IMR-90 (cell line): Measurements from ENCODE around the gene C3orf18. TPM values are rescaled to one million over a fixed set of nuclear protein-coding genes. Genes with fewer than 3 reads are reported as not detected.

Experiments used
- ATAC-seq: fragments of 200-7000 bp; cut with Tn5 transposase; 2 replicates; pipeline ENCODE4 v1.9.1; 2020; ENCODE audit warnings: low read depth, mild to moderate bottlenecking, moderate library complexity
- BruUV-seq: library from RNA; stranded (reverse); fragments of 400-500 nt; replicated peaks from 2 replicates; lab custom pipeline; 2021; lab: Mats Ljungman, UMichigan
- CTCF ChIA-PET: fragments of 300-600 bp; formaldehyde crosslinking; extraction: SDS; loops from one replicate; lab custom pipeline; 2021; ENCODE audit warnings: antibody characterized with exemption; lab: Yijun Ruan, JAX
- POLR2A ChIA-PET: fragments of 300-600 bp; sonication (Branson Sonifier 250); formaldehyde crosslinking; loops from one replicate; lab custom pipeline; 2022; ENCODE audit warnings: antibody characterized with exemption; ENCODE audit not compliant: unreplicated experiment; lab: Charles Lee
- DNase-seq: peaks from one replicate; pipeline ENCODE4 v3.0.0; 2013
- H2AFZ ChIP-seq: replicated peaks from 2 replicates; pipeline ENCODE3; 2013; ENCODE audit warnings: low read length, mild to moderate bottlenecking; ENCODE audit not compliant: poor library complexity
- H2AK5ac ChIP-seq: 2 replicates; pipeline ENCODE4 v1.6.1; 2013; ENCODE audit warnings: low read depth, low read length, inconsistent platforms
- H2AK9ac ChIP-seq: replicated peaks from 2 replicates; pipeline ENCODE3; 2013; ENCODE audit warnings: mild to moderate bottlenecking, low read depth, low read length, moderate library complexity; ENCODE audit not compliant: poor library complexity
- H2BK120ac ChIP-seq: 2 replicates; pipeline ENCODE4 v1.6.1; 2013; ENCODE audit warnings: low read depth, low read length, inconsistent platforms
- H2BK15ac ChIP-seq: 3 replicates; pipeline ENCODE4 v1.6.1; 2013; ENCODE audit warnings: low read depth, low read length, inconsistent platforms
- H2BK20ac ChIP-seq: 2 replicates; pipeline ENCODE4 v1.6.1; 2013; ENCODE audit warnings: low read depth, mild to moderate bottlenecking, inconsistent platforms, low read length, moderate library complexity
- H2BK5ac ChIP-seq: 2 replicates; pipeline ENCODE4 v1.6.1; 2013; ENCODE audit warnings: mild to moderate bottlenecking, low read depth, low read length, inconsistent platforms; ENCODE audit not compliant: poor library complexity, severe bottlenecking
- H3K14ac ChIP-seq: replicated peaks from 2 replicates; pipeline ENCODE4 v1.6.1; 2013; ENCODE audit warnings: low read depth, low read length, inconsistent platforms
- H3K18ac ChIP-seq: 2 replicates; pipeline ENCODE4 v1.6.1; 2013; ENCODE audit warnings: low read depth, low read length, control low read depth
- H3K23ac ChIP-seq: 2 replicates; pipeline ENCODE4 v1.6.1; 2013; ENCODE audit warnings: low read depth, low read length, inconsistent platforms
- H3K27ac ChIP-seq: 2 replicates; pipeline ENCODE4 v1.5.1; 2013; ENCODE audit warnings: mild to moderate bottlenecking, control low read depth, low read length; ENCODE audit not compliant: insufficient read depth
- H3K27me3 ChIP-seq: 2 replicates; pipeline ENCODE4 v1.6.1; 2013; ENCODE audit warnings: low read length; ENCODE audit not compliant: control insufficient read depth, insufficient read depth
- H3K36me3 ChIP-seq: 2 replicates; pipeline ENCODE4 v1.6.1; 2013; ENCODE audit warnings: low read length, mixed read lengths; ENCODE audit not compliant: control insufficient read depth, insufficient read depth
- H3K4ac ChIP-seq: 2 replicates; pipeline ENCODE4 v1.6.1; 2013; ENCODE audit warnings: low read depth, low read length, inconsistent platforms
- H3K4me1 ChIP-seq: 2 replicates; pipeline ENCODE4 v1.6.1; 2013; ENCODE audit warnings: low read length, mixed read lengths; ENCODE audit not compliant: control insufficient read depth, insufficient read depth
- H3K4me2 ChIP-seq: 2 replicates; pipeline ENCODE4 v1.6.1; 2013; ENCODE audit warnings: low read depth, mild to moderate bottlenecking, control low read depth, low read length, moderate library complexity
- H3K4me3 ChIP-seq: 2 replicates; pipeline ENCODE4 v1.5.1; 2013; ENCODE audit warnings: low read depth, mild to moderate bottlenecking, control low read depth, low read length, moderate library complexity; ENCODE audit not compliant: insufficient read depth
- H3K56ac ChIP-seq: 2 replicates; pipeline ENCODE4 v1.6.1; 2013; ENCODE audit warnings: low read length, inconsistent platforms; ENCODE audit not compliant: insufficient read depth; ENCODE audit errors: extremely low read depth
- H3K79me1 ChIP-seq, 2 experiments: 2 replicates each; pipeline ENCODE4 v1.6.1; 2013; ENCODE audit warnings: low read length in 2 of 2, inconsistent platforms in 1 of 2, low read depth in 1 of 2
- H3K9ac ChIP-seq: 2 replicates; pipeline ENCODE4 v1.6.1; 2013; ENCODE audit warnings: low read depth, low read length, control low read depth
- H3K9me1 ChIP-seq: 2 replicates; pipeline ENCODE4 v1.6.1; 2013; ENCODE audit warnings: low read length, inconsistent platforms; ENCODE audit not compliant: insufficient read depth
- H3K9me3 ChIP-seq: 2 replicates; pipeline ENCODE4 v1.6.1; 2013; ENCODE audit warnings: low read length; ENCODE audit not compliant: control insufficient read depth, insufficient read depth
- H4K20me1 ChIP-seq: 2 replicates; pipeline ENCODE4 v1.6.1; 2013; ENCODE audit warnings: low read length, inconsistent platforms; ENCODE audit not compliant: insufficient read depth
- H4K5ac ChIP-seq: 2 replicates; pipeline ENCODE4 v1.6.1; 2013; ENCODE audit warnings: mild to moderate bottlenecking, low read depth, low read length, control low read depth
- H4K8ac ChIP-seq, 2 experiments: 2 replicates each; pipeline ENCODE4 v1.6.1; 2013; ENCODE audit warnings: low read depth in 2 of 2, low read length in 2 of 2, control low read depth in 1 of 2, inconsistent platforms in 1 of 2
- H4K91ac ChIP-seq: 2 replicates; pipeline ENCODE4 v1.6.1; 2013; ENCODE audit warnings: low read depth, low read length, inconsistent platforms; ENCODE audit not compliant: insufficient read depth
- BHLHE40 ChIP-seq: fragments of 150-350 bp; IDR thresholded peaks from 2 replicates; pipeline ENCODE4 v1.6.1; 2016; ENCODE audit warnings: mild to moderate bottlenecking, low read depth, low read length
- CEBPB ChIP-seq: IDR thresholded peaks from 2 replicates; pipeline ENCODE4 v1.6.1; 2012; ENCODE audit warnings: low read depth, low read length, improper control_type of control experiment
- CHD1 ChIP-seq: IDR thresholded peaks from 2 replicates; pipeline ENCODE4 v1.6.1; 2012; ENCODE audit warnings: low read depth, low read length, improper control_type of control experiment
- CTCF ChIP-seq: conservative IDR thresholded peaks from 2 replicates; pipeline ENCODE4 v1.5.1; 2012; ENCODE audit warnings: mild to moderate bottlenecking, low read depth, low read length, improper control_type of control experiment
- FOS ChIP-seq: fragments of 150-350 bp; IDR thresholded peaks from 2 replicates; pipeline ENCODE4 v1.6.1; 2016; ENCODE audit warnings: low read depth, low read length
- MAFK ChIP-seq: IDR thresholded peaks from 2 replicates; pipeline ENCODE4 v1.6.1; 2012; ENCODE audit warnings: low read depth, low read length, improper control_type of control experiment
- MAZ ChIP-seq: IDR thresholded peaks from 2 replicates; pipeline ENCODE4 v1.6.1; 2012; ENCODE audit warnings: low read depth, mild to moderate bottlenecking, low read length, improper control_type of control experiment, moderate library complexity, borderline replicate concordance
- MXI1 ChIP-seq: IDR thresholded peaks from 2 replicates; pipeline ENCODE4 v1.6.1; 2012; ENCODE audit warnings: low read depth, mild to moderate bottlenecking, low read length, moderate library complexity, borderline replicate concordance
- NFE2L2 ChIP-seq: fragments of 150-350 bp; IDR thresholded peaks from 2 replicates; pipeline ENCODE4 v1.6.1; 2016; ENCODE audit warnings: low read depth, mild to moderate bottlenecking, low read length
- POLR2A ChIP-seq: IDR thresholded peaks from 2 replicates; pipeline ENCODE4 v1.6.1; 2012; ENCODE audit warnings: mild to moderate bottlenecking, low read depth, low read length
- RCOR1 ChIP-seq: IDR thresholded peaks from 2 replicates; pipeline ENCODE4 v1.6.1; 2012; ENCODE audit warnings: mild to moderate bottlenecking, low read length, improper control_type of control experiment; ENCODE audit not compliant: insufficient replicate concordance
- RFX5 ChIP-seq: IDR thresholded peaks from 2 replicates; pipeline ENCODE4 v1.8.0; 2012; ENCODE audit warnings: low read depth, mild to moderate bottlenecking, low read length, moderate library complexity
- SMC3 ChIP-seq: fragments of 150-350 bp; IDR thresholded peaks from 2 replicates; pipeline ENCODE4 v1.6.1; 2016; ENCODE audit warnings: low read depth, mild to moderate bottlenecking, antibody characterized with exemption, low read length, moderate library complexity
- USF2 ChIP-seq: fragments of 150-350 bp; IDR thresholded peaks from 2 replicates; pipeline ENCODE4 v1.6.1; 2017; ENCODE audit warnings: mild to moderate bottlenecking, antibody characterized with exemption, low read length, low read depth
- WGBS, 2 experiments: methylation state at CpG; one replicate each; pipeline versions ENCODE4 v1.1.5 to v1.1.7; 2013; ENCODE audit warnings: missing lambda C conversion rate in 2 of 2; ENCODE audit not compliant: insufficient read length in 1 of 2; ENCODE audit errors: extremely low coverage in 2 of 2; 5-methylcytosine and 5-hydroxymethylcytosine counted together
- dilution Hi-C: fragments of 300-500 bp; cut with HindIII; formaldehyde crosslinking; loops from one replicate; pipeline ENCODE4 v1.14.3; 2018; ENCODE audit warnings: low sequenced_read_pairs; ENCODE audit not compliant: unreplicated experiment
- in situ Hi-C: fragments of 300-500 bp; cut with MboI; formaldehyde crosslinking; loops from 3 replicates; pipeline ENCODE4 v1.14.3; 2019; ENCODE audit warnings: low sequenced_read_pairs, inconsistent platforms, mixed read lengths
- intact Hi-C: fragments of 100-400 bp; cut with micrococcal nuclease; formaldehyde crosslinking; loops from 2 replicates; pipeline ENCODE4 v1.10.0; 2022
- polyA plus RNA-seq, 3 experiments: library from polyadenylated mRNA; depleted of rRNA; stranded (reverse); fragments of >200 nt; gene quantifications; 2 replicates each; pipeline ENCODE4 v1.2.3, GENCODE V29; 2012; ENCODE audit warnings: low replicate concordance in 1 of 3
- total RNA-seq: library from RNA; depleted of rRNA; stranded (reverse); fragments of >200 nt; gene quantifications from 2 replicates; pipeline ENCODE4 v1.2.3, GENCODE V29; 2012

Gene C3orf18
- total and polyA plus RNA-seq, 2 of the 4 experiments (the other 2 are of a cell fraction), result 6.8 to 10.6 TPM

GRCh38 chr3:50585919-50586762 lies 18.6 kb upstream of the C3orf18 start:
- H3K27ac ChIP-seq, result no peak overlapping the region
- no peak for DNase-seq
- H2AK5ac ChIP-seq, result no peak overlapping the region
- intact Hi-C loops (no loop called here), dilution Hi-C loops (no loop called here), in situ Hi-C loops (no loop called here)
- H3K9ac ChIP-seq, result no peak overlapping the region
- CTCF ChIA-PET, result interaction anchor here (0.6 kb wide), 1 partner anchor 28 kb away, joined by 3 read pairs; no protein-coding TSS in a partner anchor
- H3K18ac ChIP-seq, result no peak overlapping the region
- H3K79me1 ChIP-seq, result no peaks in the 10 kb centered on the region
- no peak overlapping the region for H2AFZ ChIP-seq
- no peak overlapping the region for H4K91ac ChIP-seq
- POLR2A ChIA-PET, result no interaction called here
- no peak overlapping the region for H3K56ac ChIP-seq
- no peak overlapping the region for H2BK120ac ChIP-seq
- H2AK9ac ChIP-seq, result no peak overlapping the region
- H4K8ac ChIP-seq, result no peak overlapping the region
- no peak for ATAC-seq
- no peak overlapping the region for H2BK15ac ChIP-seq
- no peak overlapping the region for H2BK20ac ChIP-seq
- no peak overlapping the region for H4K5ac ChIP-seq
- H3K4me1 ChIP-seq, result no peaks in the 10 kb centered on the region; the same call in 1 of the 2 replicates
- no peaks in the 10 kb centered on the region for H4K20me1 ChIP-seq
- TF ChIP-seq MAZ, result no peak
- no peak for TF ChIP-seq SMC3
- TF ChIP-seq RFX5, result no peak
- no peak for TF ChIP-seq MXI1
- no peak for TF ChIP-seq FOS
- TF ChIP-seq NFE2L2, result no peak
- TF ChIP-seq USF2, result no peak
- TF ChIP-seq BHLHE40, result no peak
- no peak for TF ChIP-seq CEBPB
- no peak for TF ChIP-seq MAFK
- no peak for TF ChIP-seq POLR2A
- no peak for TF ChIP-seq CTCF
- no peak for TF ChIP-seq RCOR1
- no peak for TF ChIP-seq CHD1
- no peak overlapping the region for H3K4ac ChIP-seq
- no peak overlapping the region for H3K14ac ChIP-seq
- WGBS, 2 experiments, result 93% methylated on average over 2 of the region's 6 CpGs; no CpG with 5 or more reads in 1 of the 2 experiments
- no peaks in the 10 kb centered on the region for H3K9me3 ChIP-seq
- H3K23ac ChIP-seq, result no peak overlapping the region
- no peak overlapping the region for H2BK5ac ChIP-seq
- H3K36me3 ChIP-seq, result peaks cover 12% of the 10 kb centered on the region; the same call in 1 of the 2 replicates
- H3K4me3 ChIP-seq, result no peak overlapping the region
- H3K9me1 ChIP-seq, result no peaks in the 10 kb centered on the region
- no TSS peak for BruUV-seq
- H3K4me2 ChIP-seq, result no peak overlapping the region
- H3K27me3 ChIP-seq, result no peaks in the 10 kb centered on the region
